GM19099 (cell line): ENCODE measurements around the gene RAI1.

Experiments used
- POLR2A ChIP-seq: IDR thresholded peaks from 3 replicates; pipeline ENCODE4 v1.6.1; 2011; ENCODE audit warnings: low read depth; ENCODE audit not compliant: insufficient read length; ENCODE audit errors: extremely low read depth

The RAI1 gene

DNA sequence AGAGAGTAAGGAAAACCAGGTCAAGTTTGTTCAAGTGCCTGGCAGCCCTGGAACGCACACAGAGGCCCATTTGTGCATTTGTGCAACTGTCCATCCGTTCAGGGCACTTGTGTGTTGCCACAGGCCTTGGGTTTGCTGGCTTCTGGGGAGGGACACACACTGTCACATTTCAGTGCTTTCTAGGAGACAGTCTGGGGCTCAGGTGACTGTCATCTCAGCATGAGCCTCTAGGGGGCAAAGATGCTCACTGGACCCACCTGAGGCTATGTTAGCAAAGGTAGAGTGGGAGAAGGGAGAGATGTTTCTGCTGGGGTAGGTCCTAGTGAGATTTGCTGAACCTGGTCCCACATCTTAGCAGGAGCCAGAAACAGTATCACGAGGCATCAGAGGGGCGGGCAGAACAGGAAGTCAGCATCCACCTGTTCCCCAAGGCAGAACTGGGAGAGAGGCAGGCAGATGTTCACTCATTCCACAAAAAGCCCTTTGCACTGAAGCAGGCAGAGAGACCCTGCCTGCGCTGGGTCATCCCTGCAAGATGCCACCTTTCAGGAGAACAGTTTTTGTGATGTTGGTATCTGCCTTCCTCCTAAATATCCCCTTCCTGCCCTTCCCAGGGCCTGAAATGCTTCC lies 48.5 kb downstream of the RAI1 start:
- TF ChIP-seq POLR2A = no peak

GRCh38 chr17:17730250-17730935 lies 49.1 kb downstream of the RAI1 start:
- no peak for TF ChIP-seq POLR2A

GRCh38 chr17:17732444-17732843 lies 51.2 kb downstream of the RAI1 start:
- no peak for TF ChIP-seq POLR2A

GRCh38 chr17:17732892-17733670 lies 51.8 kb downstream of the RAI1 start:
- TF ChIP-seq POLR2A = no peak

GRCh38 chr17:17736205-17737183 lies 55.2 kb downstream of the RAI1 start:
- no peak for TF ChIP-seq POLR2A

- TF ChIP-seq POLR2A = no peak
These were observed 57.0 kb downstream of the RAI1 start for GRCh38 chr17:17737961-17738894.

DNA sequence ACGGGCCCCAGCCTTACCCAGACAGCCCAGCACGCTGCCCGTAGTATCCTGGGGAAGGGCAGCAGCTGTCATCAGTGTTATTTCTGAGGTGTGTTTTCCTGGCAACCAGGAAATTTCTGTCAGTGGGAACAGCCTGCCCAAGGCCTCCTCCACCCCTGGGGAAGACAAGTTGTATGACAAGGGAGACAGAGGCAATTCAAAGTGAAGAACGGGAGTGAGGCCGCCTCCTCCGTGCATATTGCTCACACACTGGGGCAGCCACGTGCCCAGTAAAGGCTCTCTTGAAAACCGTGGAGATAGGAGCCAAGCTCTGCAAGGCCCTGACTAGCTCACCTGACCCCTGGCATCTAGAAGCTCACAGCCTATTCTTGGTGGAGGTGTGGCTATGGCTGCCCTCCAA lies 57.6 kb downstream of the RAI1 start:
- TF ChIP-seq POLR2A = no peak

DNA sequence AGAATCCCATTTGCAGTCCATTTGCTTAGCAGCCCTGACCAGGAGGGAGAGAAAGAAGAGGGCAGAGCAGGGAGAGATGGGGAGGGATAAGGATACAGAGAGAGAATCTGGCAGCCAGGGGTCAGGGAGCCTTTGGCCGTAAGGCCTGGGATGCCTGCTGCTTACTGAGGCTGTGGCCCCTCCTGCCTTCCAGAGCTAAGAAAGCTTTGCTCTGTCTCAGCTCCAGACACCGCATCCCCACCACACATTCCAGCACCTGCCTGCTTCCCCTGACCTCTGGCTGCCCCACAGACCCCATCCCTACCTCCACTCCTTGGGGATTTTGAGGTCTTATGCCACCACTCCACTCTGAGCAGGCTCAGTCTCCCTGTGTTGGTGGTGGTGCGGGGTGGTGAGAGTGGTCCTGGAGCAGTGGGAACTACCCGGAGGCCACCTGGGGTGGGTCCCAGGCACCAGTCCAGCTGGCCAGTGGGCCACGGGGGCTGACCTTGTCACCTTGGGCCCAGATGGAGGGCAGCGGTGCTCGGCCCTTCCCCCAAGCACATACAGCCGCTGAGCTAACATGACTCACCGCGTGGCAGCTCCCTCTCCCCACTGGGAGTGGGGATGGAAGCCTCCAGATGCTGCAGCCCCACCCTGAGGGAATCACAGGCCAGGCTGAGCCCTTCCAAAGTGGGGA lies 58.3 kb downstream of the RAI1 start:
- no peak for TF ChIP-seq POLR2A

GRCh38 chr17:17740615-17741348 lies 59.5 kb downstream of the RAI1 start:
- no peak for TF ChIP-seq POLR2A

- TF ChIP-seq POLR2A = no peak
These were observed 60.2 kb downstream of the RAI1 start for GRCh38 chr17:17741349-17742023.

GRCh38 chr17:17742133-17742621 lies 60.9 kb downstream of the RAI1 start:
- TF ChIP-seq POLR2A = no peak

DNA sequence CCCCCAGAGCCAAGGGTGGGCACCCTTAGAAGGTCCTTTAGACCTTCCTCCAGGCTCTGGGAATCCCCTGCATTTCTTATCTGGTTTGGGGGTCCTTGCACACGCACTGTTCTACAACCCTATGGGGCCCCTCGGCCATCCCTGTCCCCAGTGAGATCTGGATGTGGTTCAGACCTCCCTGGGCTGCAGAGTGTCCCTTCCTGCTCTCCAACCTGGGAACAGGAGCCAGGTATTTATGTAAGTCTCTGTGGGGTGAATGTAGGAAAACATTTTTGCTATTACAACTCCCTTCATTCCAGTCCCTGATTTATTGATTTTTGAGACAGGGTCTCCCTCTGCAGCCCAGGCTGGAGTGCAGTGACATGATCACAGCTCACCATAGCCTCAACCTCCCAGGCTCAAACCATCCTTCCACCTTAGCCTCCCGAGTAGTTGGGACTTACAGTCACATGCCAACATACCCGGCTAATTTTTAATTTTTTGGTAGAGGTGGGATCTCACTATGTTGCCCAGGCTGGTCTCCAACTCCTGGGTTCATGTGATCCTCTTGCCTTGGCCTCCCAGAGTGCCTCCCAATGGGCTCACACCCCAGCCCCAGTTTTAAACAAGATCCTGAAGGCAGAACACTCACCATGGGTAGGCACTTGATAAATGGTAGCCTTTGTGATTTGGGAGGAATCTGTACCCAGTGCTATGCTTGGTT lies 61.6 kb downstream of the RAI1 start:
- no peak for TF ChIP-seq POLR2A
